Keratinocyte (primary cell): ENCODE results near the gene YWHAH. TPM values are rescaled to one million over a fixed set of nuclear protein-coding genes. Genes with fewer than 3 reads are reported as not detected.

Source experiments
- DNase-seq: peaks from one replicate; pipeline ENCODE4 v3.0.0-alpha.2; 2011; ENCODE audit warnings: low read depth, missing footprints, low spot score
- FAIRE-seq: peaks from 2 replicates; lab custom pipeline; 2011; peaks lifted over from hg19 to GRCh38; lab: Jason Lieb, UNC
- H2AFZ ChIP-seq: 2 replicates; pipeline ENCODE4 v1.6.0; 2012; ENCODE audit warnings: low read length, control low read depth, inconsistent platforms; ENCODE audit not compliant: control insufficient read depth
- H3K27ac ChIP-seq: 2 replicates; pipeline ENCODE4 v1.5.1; 2011; ENCODE audit warnings: low read length; ENCODE audit not compliant: control insufficient read depth, insufficient read depth
- H3K27me3 ChIP-seq: 3 replicates; pipeline ENCODE4 v1.6.0; 2011; ENCODE audit warnings: low read length; ENCODE audit not compliant: control insufficient read depth, insufficient read depth; ENCODE audit errors: extremely low read depth
- H3K36me3 ChIP-seq, 2 experiments: 2 replicates in 1 of 2; 3 replicates in 1 of 2; pipeline ENCODE4 v1.5.1; 2011; ENCODE audit warnings: low read length in 2 of 2, mild to moderate bottlenecking in 1 of 2; ENCODE audit not compliant: control insufficient read depth in 2 of 2, insufficient read depth in 2 of 2; ENCODE audit errors: extremely low read depth in 1 of 2
- H3K4me1 ChIP-seq: 3 replicates; pipeline ENCODE4 v1.5.1; 2011; ENCODE audit warnings: low read length; ENCODE audit not compliant: control insufficient read depth, insufficient read depth; ENCODE audit errors: extremely low read depth
- H3K4me2 ChIP-seq: 3 replicates; pipeline ENCODE4 v1.6.0; 2011; ENCODE audit warnings: low read depth, low read length; ENCODE audit not compliant: control insufficient read depth, insufficient read depth; ENCODE audit errors: extremely low read depth
- H3K4me3 ChIP-seq, 3 experiments: fragments of 200-600 bp in 1 of 3; sonication (generic) in 1 of 3; 2 replicates in 2 of 3; 3 replicates in 1 of 3; pipeline ENCODE4 v1.5.1; 2011 to 2016; ENCODE audit warnings: low read length in 3 of 3, mild to moderate bottlenecking in 3 of 3, control low read depth in 2 of 3, inconsistent platforms in 1 of 3, low read depth in 1 of 3, mixed read lengths in 1 of 3, mixed run types in 1 of 3, moderate library complexity in 1 of 3; ENCODE audit not compliant: control insufficient read depth in 2 of 3, insufficient read depth in 2 of 3; ENCODE audit errors: extremely low read depth in 1 of 3
- H3K79me2 ChIP-seq: 2 replicates; pipeline ENCODE4 v1.6.0; 2012; ENCODE audit warnings: low read length; ENCODE audit not compliant: control insufficient read depth, insufficient read depth
- H3K9ac ChIP-seq: 3 replicates; pipeline ENCODE4 v1.6.0; 2011; ENCODE audit warnings: low read length; ENCODE audit not compliant: control insufficient read depth, insufficient read depth; ENCODE audit errors: extremely low read depth
- H3K9me1 ChIP-seq: 3 replicates; pipeline ENCODE4 v1.6.0; 2011; ENCODE audit warnings: low read length; ENCODE audit not compliant: control insufficient read depth, insufficient read depth; ENCODE audit errors: extremely low read depth
- H3K9me3 ChIP-seq: 2 replicates; pipeline ENCODE4 v1.5.1; 2012; ENCODE audit warnings: low read depth, low read length; ENCODE audit not compliant: control insufficient read depth
- H4K20me1 ChIP-seq: 3 replicates; pipeline ENCODE4 v1.6.0; 2011; ENCODE audit warnings: low read length; ENCODE audit not compliant: control insufficient read depth, insufficient read depth; ENCODE audit errors: extremely low read depth
- CTCF ChIP-seq, 3 experiments: IDR thresholded peaks in 1 of 3; conservative IDR thresholded peaks in 1 of 3; optimal IDR thresholded peaks in 1 of 3; 2 replicates in 2 of 3; 3 replicates in 1 of 3; pipeline versions ENCODE3 to v1.5.1; 2011; ENCODE audit warnings: low read length in 3 of 3, mild to moderate bottlenecking in 3 of 3, moderate library complexity in 2 of 3, control low read depth in 1 of 3, inconsistent platforms in 1 of 3; ENCODE audit not compliant: insufficient read depth in 2 of 3; ENCODE audit errors: extremely low read depth in 1 of 3
- EZH2 ChIP-seq: IDR thresholded peaks from one replicate; pipeline ENCODE4 v1.6.1; 2012; ENCODE audit warnings: inconsistent platforms, mild to moderate bottlenecking, low read length, moderate library complexity
- dilution Hi-C: fragments of 300-500 bp; cut with MboI; formaldehyde crosslinking; loops from one replicate; pipeline ENCODE4 v1.7.0; 2020; ENCODE audit warnings: low sequenced_read_pairs; ENCODE audit not compliant: extremely low pct_ligation_motif_present
- polyA plus RNA-seq, 5 experiments: library from polyadenylated mRNA; depleted of rRNA in 3 of 5; stranded (reverse) in 3 of 5; stranded (forward) in 1 of 5; unstranded in 1 of 5; fragments of >200 nt; gene quantifications; 1 replicate in 1 of 5; 2 replicates in 3 of 5; 3 replicates in 1 of 5; pipeline versions ENCODE4 v1.2.1 to v1.2.3, GENCODE V29; 2011 to 2012; ENCODE audit warnings: missing spikeins in 2 of 5, low read depth in 1 of 5, low replicate concordance in 1 of 5

The YWHAH gene
- polyA plus RNA-seq, 1 donor (not counting 4 experiments of a cell fraction or from before 2014, with no cell fraction given): 108 TPM

GRCh38 chr22:31960767-31961166, 16.4 kb downstream of the YWHAH start:
- FAIRE-seq: no peak
- dilution Hi-C loops: no loop called here

GRCh38 chr22:31962387-31963125, 18.2 kb downstream of the YWHAH start:
- H3K9ac ChIP-seq: no peak overlapping the region
- H3K36me3 ChIP-seq: peaks cover 1 to 6% of the 10 kb centered on the region in 2 experiments
- H3K4me2 ChIP-seq: no peak overlapping the region
- H2AFZ ChIP-seq: no peak overlapping the region
- no peaks in the 10 kb centered on the region for H3K79me2 ChIP-seq
- no peaks in the 10 kb centered on the region for H3K4me1 ChIP-seq
- no peak for FAIRE-seq
- TF ChIP-seq CTCF (optimal IDR thresholded peaks at IDR 0.05 in 1 of 3, IDR thresholded peaks at IDR 0.05 in 1 of 3, conservative IDR thresholded peaks at IDR 0.05 in 1 of 3; ENCODE audit: extremely low read depth in 1 of 3, insufficient read depth in 2 of 3, low read length in 3 of 3): no peak
- TF ChIP-seq EZH2: no peak
- H3K9me3 ChIP-seq: no peaks in the 10 kb centered on the region
- H3K27ac ChIP-seq: no peak overlapping the region
- H4K20me1 ChIP-seq: no peaks in the 10 kb centered on the region
- no peak for DNase-seq
- no peak overlapping the region for H3K4me3 ChIP-seq
- H3K9me1 ChIP-seq: no peaks in the 10 kb centered on the region
- dilution Hi-C loops: no loop called here
- H3K27me3 ChIP-seq: no peaks in the 10 kb centered on the region

More at GRCh38 chr22:31960767-31961166, 16.4 kb downstream of the YWHAH start:
- Histone ChIP-seq H3K9me3 (no peaks in the 10 kb centered on the region), H3K27me3 (no peaks in the 10 kb centered on the region), H3K9ac (no peak overlapping the region), H3K36me3 (peaks cover 18 to 21% of the 10 kb centered on the region in 2 experiments), H4K20me1 (peaks cover 5% of the 10 kb centered on the region), H3K4me3 (no peak overlapping the region), H3K79me2 (peaks cover 15% of the 10 kb centered on the region), H2AFZ (no peak overlapping the region), H3K4me2 (no peak overlapping the region), H3K27ac (no peak overlapping the region), H3K9me1 (no peaks in the 10 kb centered on the region), H3K4me1 (no peaks in the 10 kb centered on the region)
- no peak for TF ChIP-seq EZH2
- no peak for TF ChIP-seq CTCF (optimal IDR thresholded peaks at IDR 0.05 in 1 of 3, IDR thresholded peaks at IDR 0.05 in 1 of 3, conservative IDR thresholded peaks at IDR 0.05 in 1 of 3; ENCODE audit: extremely low read depth in 1 of 3, insufficient read depth in 2 of 3, low read length in 3 of 3)
- DNase-seq: no peak
